HT1080 (cell line): ENCODE measurements around the gene VPS33A. TPM values are rescaled to one million over a fixed set of nuclear protein-coding genes. Genes with fewer than 3 reads are reported as not detected.
"Not testable (repeated sequence)": the region's sequence is repeated elsewhere in the genome, so short reads cannot be mapped to it uniquely, and the experiment has no call there.

Experiments
- DNase-seq: peaks from one replicate; pipeline ENCODE4 v3.0.0-alpha.2; 2015; ENCODE audit warnings: low read depth
- polyA plus RNA-seq, 2 experiments: library from polyadenylated mRNA; depleted of rRNA; stranded (reverse); fragments of >200 nt; gene quantifications; 2 replicates each; pipeline ENCODE4 v1.2.3, GENCODE V29; 2015
- total RNA-seq: library from RNA; depleted of rRNA; stranded (reverse); fragments of >200 nt; shearing (Covaris generic); gene quantifications from 2 replicates; pipeline ENCODE4 v1.2.3, GENCODE V29; 2014; rRNA removed

VPS33A gene
- 22.4 and 23.1 TPM in 2 replicates for total RNA-seq
- polyA plus RNA-seq (2015; cell fraction: cytosol; rRNA removed) = 20.9 and 21.0 TPM in 2 replicates
- 23.1 and 28.8 TPM in 2 replicates for polyA plus RNA-seq (2015; cell fraction: nucleus; rRNA removed)

DNA sequence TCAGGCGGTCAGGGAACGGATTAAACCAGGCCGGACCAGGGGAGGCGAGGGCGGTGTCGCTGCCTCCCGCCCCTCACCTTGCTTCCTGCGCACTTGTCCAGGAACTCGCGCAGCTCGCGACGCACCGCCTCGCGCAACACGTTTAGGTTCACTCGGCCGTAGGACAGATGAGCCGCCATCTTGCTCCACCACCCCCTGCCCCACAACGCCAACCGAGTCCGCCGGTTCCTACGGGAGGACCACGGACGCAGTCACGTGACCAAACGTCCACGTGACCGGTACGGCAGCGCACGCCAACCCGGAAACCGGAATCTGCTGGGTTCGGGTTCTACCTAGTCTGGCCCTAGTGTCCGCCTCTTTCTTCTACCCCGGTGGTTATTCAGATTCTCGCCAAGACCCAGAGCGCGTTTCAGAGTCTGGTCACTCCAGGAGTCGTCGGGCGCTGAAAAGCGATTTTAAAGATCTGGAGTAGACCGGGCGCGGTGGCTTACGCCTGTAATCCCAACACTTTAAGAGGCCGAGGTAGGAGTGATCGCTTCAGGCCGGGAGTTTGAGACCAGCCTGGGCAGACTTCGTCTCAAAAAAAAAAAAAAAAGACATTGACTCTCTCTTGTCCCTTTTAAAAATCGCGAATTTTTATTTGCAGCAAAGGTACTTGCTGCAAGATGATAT lies at the start of gene VPS33A:
VPS33A (minus strand) TSS at position 265 of the 672 bp plus-strand sequence; CDS start at position 179, 86 bp downstream.
- DNase-seq = peak; percentile 97

DNA sequence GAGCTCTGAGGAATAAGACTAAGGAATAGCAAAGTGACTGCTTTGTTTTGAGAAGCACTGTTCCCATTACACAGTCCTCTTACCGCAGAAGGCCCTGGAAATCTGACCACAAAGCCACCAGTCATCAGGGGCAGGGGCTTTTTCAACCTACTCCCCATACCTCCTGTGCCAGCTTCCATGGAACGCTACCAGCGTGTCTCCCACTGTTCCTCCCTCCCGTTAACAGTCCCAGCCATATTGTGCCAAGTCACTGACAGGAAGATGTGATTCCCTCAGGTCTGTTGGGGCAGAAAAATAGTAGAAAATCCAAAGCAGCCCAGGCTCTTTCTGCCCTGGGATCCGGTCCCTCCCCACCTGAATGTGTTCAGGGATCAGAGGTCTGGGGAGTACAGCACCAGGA lies 46.6 kb upstream of the VPS33A start:
- no peak for DNase-seq

DNA sequence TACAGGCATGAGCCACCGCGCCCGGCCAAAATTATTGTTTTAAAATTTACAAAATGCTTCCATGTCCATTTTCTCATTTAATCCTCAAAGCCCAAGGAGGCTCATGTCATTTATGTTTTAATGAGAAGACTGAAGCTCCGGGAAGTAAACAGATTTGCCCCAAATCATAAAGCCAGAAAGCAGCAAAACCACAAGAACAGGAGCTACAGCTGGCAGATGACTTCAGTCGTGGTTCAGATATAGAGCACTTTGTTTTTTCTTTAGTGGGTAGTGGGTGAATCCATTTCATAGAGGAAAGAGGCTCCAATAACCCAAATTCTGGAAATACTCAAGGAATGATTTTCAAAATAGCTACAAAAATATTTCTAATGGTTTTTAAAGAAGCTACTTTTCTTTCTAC lies 45.4 kb upstream of the VPS33A start:
- no peak for DNase-seq

- no peak for DNase-seq
Measured at GRCh38 chr12:122310626-122311333, 44.5 kb upstream of the VPS33A start.

GRCh38 chr12:122309564-122310121 lies 43.3 kb upstream of the VPS33A start:
- no peak for DNase-seq

DNA sequence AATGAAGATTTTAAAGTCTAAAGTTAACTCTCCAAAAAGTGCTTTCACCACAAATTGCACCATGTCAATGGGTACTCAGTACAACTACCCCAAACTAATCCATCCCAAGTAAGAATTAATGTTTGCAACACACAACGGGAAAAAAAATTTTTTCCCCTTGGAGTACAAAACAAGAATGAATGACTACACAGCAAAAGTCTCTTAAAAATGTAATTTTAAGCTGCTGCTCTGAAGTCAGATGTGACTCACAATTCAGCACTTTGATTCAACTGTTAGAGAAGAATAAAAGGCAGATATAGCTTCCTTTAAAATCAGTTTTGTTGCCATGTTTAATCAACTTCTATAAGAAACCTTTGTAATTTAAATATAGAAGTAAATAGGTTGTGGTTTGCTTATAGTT lies 42.5 kb upstream of the VPS33A start:
- no peak for DNase-seq

DNA sequence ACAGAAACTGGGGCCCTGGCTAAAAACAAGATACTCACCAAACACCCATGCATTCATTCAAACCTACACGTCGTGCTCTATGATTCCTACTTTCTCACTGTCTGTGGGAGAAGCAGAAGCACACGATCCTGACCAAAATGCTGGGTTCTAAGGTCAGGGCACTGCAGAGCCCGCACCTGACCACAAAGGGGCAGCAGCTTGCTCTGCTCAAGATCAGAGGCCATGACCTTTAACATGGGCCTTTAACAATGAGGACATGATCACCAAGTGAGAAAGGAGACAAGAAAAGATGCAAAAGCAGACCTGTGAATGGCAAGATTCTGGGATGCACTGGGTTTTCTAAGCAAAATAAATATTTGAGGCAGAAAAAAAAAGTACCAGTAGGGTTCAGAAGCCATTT lies 40.1 kb upstream of the VPS33A start:
- no peak for DNase-seq

- no peak for DNase-seq
Measured at GRCh38 chr12:122304924-122305323, 38.6 kb upstream of the VPS33A start.

GRCh38 chr12:122303068-122303467 lies 36.8 kb upstream of the VPS33A start:
- DNase-seq = no peak

DNA sequence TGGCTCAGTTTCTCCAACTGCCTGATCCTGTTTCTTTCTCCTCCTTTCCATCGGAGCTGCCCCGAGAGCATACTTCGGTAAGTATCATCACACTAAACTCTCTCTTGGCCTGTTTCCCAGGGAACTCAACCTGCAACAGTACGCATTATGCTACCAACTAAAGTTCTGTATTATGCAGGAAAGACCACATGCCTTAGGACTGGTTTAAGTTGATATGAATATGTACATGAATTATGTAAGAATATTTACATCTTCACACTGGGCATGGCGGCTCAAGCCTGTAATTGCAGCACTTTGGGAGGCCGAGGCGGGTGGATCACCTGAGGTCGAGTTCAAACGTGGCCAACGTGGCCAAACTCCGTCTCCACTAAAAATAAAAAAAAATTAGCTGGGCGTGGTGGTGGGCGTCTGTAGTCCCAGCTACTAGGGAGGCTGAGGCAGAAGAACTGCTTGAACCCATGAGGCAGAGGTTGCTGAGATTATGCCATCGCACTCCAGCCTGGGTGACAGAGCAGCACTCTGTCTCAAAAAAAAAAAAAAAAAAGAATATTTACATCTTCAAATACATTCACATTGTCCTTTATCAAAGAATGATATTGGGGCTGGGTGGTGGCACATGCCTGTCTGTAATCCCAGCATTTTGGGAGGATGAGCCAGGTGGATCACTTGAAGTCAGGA lies 31.9 kb upstream of the VPS33A start:
- no peak for DNase-seq

DNA sequence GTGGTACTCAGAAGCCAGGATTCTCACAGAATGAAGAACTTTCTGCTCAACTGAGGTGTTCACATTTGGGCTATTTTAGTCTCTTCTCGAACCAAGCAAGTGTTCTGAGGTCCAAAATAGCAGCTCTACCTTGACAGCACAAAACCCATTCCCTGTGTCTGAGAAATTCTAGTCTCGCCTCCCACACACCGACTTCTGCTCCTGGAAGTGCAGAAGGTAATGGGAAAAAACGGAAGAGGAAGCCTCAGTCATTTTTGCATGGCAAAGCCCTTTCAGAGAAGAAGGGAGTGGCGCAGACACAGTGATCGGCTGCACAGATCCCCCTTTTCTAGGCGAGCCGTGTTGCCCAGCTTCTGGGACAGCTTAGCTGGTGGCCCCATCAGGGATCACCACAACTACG lies 31.2 kb upstream of the VPS33A start:
- DNase-seq = no peak

DNA sequence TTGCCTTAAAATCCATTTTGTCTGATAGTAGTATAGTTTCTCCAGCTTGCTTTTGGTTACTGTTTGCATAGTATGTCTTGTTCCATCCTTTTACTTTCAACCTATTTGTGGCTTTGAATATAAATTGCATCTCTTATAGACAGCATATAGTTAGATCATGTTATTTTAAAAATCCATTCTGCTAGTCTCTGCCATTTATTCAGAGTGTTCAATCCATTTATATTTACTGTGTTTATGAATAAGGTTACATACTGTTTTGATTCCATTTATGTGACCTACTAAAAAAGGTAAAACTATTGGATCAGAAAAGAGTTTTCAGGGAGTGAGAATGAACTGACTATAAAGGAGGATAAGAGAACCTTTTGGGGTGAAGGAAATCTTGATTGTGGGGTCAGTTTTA lies 29.6 kb upstream of the VPS33A start:
- DNase-seq = no peak

DNA sequence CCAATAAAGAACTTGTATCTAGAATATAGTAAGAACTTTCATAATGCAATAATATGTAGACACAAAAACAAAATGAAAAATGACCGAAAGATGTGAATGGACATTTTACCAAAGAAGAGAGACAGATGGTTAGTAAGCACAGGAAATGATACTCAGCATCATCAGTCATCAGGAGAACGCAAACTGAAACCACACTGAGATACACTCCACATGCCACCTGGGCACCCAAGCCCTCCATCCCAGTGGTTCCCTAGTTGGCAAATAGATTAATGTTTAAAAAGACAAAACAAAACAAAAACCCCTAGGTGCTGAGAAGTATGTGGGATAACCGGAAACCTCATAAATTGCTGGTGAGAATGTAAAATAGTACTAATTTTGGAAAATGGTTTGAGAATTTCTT lies 26.8 kb upstream of the VPS33A start:
- DNase-seq = peak; percentile 7

DNA sequence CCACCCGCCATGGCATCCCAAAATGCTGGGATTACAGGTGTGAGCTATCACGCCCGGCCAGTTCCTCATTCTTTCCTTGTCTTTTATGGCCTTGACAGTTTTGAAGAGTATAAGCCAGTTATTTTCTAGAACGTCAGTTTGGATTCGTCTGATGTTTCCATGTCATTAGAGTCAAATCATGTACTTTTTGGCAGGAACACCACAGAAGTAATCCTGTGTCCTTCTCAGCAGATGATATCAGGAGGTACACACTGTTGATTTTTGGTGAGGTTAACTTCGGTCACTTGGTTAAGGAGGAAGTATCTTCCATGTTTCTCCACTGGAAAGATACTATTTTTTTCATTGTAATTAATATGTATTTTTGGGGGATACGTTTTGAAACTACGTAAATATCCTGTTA lies 25.1 kb upstream of the VPS33A start:
- no peak for DNase-seq

GRCh38 chr12:122283680-122284079 lies 17.4 kb upstream of the VPS33A start:
- no peak for DNase-seq

GRCh38 chr12:122282061-122282460 lies 15.8 kb upstream of the VPS33A start:
- peak; percentile 61 for DNase-seq

GRCh38 chr12:122276242-122276641 lies 9.9 kb upstream of the VPS33A start:
- DNase-seq = no peak

- DNase-seq = no peak
Measured at GRCh38 chr12:122275459-122275858, 9.2 kb upstream of the VPS33A start.

DNA sequence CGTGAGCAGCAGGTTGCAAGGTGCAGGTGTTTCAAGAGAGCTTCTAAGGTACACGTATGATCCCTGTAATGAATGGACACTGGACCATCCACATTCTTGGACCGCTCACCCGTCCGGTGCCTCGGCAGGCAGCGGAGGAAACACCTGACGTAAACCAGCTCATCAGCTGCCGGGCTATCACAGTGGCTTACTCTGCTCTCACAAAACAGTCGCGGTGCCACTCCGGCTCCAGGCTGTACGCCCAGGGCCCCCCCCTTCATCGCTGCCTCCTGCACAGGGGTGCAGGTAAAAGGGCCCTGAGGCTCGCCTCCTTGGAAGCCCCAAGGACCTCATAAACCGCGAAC lies 436 bp downstream of the VPS33A start:
- no peak for DNase-seq

DNA sequence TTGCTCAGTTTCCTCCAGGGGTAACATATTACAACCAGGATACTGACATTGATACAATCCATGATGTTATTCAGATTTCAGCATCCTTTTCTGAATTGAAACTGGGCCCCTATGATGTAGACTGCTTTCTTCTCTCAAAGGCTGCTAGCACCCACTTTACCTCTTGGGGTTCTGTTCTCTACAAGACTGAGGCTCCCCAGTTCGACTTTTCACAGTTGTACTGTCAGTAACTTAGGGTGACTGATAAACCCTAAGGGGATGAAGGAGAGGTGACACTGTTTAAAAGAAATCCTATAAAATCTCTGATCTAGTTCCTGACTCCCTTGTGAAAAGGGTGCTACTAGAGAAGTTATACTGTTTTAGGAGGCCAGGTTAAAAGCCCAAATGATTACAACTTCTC lies 818 bp downstream of the VPS33A start:
- no peak for DNase-seq

DNA sequence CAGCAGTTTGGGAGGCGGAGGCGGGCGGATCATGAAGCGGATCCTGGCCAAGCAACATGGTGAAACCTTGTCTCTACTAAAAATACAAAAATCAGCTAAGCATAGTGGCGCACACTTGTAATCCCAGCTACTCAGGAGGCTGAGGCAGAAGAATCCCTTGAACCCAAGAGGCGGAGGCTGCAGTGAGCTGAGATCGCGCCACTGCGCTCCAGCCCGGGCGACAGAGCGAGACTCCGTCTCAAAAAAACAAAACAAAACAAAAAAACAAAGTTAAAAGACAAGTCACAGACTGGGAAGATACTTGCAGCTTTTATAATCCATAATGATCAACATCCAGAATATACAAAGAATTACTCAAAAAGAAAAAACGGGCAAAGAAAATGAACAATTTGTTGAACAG lies 5.6 kb downstream of the VPS33A start:
- DNase-seq = not testable (repeated sequence)

DNA sequence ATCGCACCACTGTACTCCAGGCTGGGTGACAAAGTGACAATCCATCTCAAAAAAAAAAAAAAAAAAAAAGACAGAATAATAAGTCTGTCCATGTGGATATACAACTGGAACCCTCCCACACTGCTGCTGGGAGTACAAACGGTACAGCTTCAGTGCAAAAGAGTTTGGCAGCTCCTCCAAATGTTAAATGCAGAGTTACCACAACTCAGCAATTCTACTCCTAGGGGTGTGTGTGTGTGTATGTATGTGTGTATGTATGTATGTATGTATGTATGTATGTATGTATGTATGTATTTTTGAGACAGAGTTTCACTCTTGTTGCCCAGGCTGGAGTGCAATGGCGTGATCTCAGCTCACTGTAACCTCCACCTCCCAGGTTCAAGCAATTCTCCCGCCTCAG lies 7.4 kb downstream of the VPS33A start:
- DNase-seq = peak; percentile 3
